ENCODE results near the gene TBCD. TPM values are rescaled to one million over a fixed set of nuclear protein-coding genes. Genes with fewer than 3 reads are reported as not detected.

The TBCD gene
- total RNA-seq, 2 donors from 2014 or later, result 38.9 to 74.8 TPM

DNA sequence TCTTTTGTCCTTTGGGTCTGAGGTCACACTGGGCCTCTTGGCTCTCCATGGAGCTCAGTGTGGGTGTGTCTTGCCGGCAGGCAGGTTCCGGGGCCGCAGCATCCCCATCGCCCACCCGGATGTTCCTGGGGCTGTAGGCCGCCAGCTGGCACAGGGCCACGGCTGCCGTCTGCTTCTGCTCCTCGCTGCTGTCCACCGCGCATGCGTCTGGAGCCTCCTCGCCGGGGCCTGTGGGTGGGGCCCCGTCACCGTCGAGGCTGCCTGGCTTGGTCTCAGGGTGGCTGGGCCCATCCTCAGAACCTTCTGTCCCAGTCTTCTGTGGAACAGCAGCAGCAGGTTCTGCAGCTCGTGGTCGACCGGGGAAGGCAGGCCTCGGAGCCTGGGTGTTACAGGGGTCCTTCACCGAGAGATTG lies 78.4 kb downstream of the TBCD start:
- DNase-seq (peak; percentile 24 to 34 (median 27)), ATAC-seq (peak; percentile 24)
- Histone ChIP-seq H3K36me3 (replicated peaks in 1 of 2; ENCODE audit: insufficient read depth in 1 of 2, low read depth in 2 of 2) (peaks cover 0 to 2% of the 10 kb centered on the region in 2 donors), H3K9me3 (no peaks in the 10 kb centered on the region), H3K4me1 (no peaks in the 10 kb centered on the region), H3K4me3 (no peak overlapping the region), H3K27me3 (no peaks in the 10 kb centered on the region), H3K27ac (no peak overlapping the region)
- WGBS, 2 donors, result 91 to 93% methylated on average over 21 to 22 of the region's 22 CpGs
- intact Hi-C loops (cut with DNase I), result no loop called here
- no peak for TF ChIP-seq POLR2A (IDR thresholded peaks at IDR 0.05)
- TF ChIP-seq, protein P1, sequence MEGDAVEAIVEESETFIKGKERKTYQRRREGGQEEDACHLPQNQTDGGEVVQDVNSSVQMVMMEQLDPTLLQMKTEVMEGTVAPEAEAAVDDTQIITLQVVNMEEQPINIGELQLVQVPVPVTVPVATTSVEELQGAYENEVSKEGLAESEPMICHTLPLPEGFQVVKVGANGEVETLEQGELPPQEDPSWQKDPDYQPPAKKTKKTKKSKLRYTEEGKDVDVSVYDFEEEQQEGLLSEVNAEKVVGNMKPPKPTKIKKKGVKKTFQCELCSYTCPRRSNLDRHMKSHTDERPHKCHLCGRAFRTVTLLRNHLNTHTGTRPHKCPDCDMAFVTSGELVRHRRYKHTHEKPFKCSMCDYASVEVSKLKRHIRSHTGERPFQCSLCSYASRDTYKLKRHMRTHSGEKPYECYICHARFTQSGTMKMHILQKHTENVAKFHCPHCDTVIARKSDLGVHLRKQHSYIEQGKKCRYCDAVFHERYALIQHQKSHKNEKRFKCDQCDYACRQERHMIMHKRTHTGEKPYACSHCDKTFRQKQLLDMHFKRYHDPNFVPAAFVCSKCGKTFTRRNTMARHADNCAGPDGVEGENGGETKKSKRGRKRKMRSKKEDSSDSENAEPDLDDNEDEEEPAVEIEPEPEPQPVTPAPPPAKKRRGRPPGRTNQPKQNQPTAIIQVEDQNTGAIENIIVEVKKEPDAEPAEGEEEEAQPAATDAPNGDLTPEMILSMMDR (IDR thresholded peaks at IDR 0.05), result no peak

DNA sequence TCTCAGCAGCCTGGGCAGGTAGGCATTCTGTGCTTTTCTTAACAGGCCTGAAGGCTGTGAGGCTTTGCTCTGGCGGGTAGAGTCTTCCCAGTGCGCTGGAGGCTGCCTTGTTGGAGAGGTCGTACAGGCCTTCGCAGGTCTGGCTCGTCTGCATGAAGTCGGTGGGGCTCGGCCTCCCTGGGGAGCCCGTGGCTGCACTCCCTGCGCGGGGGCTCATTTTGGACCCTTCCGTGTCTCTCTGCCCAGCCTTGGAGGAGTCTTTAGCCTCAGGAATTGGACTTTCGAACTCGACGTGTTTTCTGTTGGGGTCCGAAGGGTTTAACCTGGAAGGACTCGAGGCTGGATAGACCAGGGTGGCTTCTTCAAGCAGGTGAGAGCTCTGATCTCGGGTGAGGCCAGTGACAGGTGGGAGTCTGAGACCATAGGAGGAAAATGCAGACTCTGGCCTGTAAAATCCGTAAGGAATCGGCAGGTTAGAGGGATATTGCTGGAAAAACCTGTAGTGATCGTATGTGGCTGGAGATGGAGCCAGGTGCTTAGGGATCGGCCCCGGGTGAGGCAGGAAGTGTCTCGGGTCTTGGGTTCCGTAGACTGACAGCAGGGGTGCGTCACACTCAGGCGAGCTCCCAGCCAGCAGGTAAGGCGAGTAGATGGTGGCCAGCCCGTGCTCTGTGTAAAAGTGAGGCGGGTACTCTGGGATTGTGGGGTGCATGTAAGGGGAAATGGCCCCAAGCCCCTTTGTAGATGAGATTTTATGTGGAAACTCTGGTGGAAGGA lies 79.4 kb downstream of the TBCD start:
- Histone ChIP-seq H3K9me3 (no peaks in the 10 kb centered on the region), H3K27me3 (no peaks in the 10 kb centered on the region), H3K4me1 (no peaks in the 10 kb centered on the region), H3K4me3 (no peak overlapping the region), H3K27ac (no peak overlapping the region), H3K36me3 (replicated peaks in 1 of 2; ENCODE audit: insufficient read depth in 1 of 2, low read depth in 2 of 2) (peaks cover 0 to 2% of the 10 kb centered on the region in 2 donors)
- no peak for ATAC-seq
- TF ChIP-seq, protein P1 (IDR thresholded peaks at IDR 0.05), result no peak
- no peak for TF ChIP-seq POLR2A (IDR thresholded peaks at IDR 0.05)
- 94% methylated on average over 25 to 29 of the region's 29 CpGs for WGBS, 2 donors
- intact Hi-C loops (cut with DNase I), result no loop called here
- no peak for DNase-seq

DNA sequence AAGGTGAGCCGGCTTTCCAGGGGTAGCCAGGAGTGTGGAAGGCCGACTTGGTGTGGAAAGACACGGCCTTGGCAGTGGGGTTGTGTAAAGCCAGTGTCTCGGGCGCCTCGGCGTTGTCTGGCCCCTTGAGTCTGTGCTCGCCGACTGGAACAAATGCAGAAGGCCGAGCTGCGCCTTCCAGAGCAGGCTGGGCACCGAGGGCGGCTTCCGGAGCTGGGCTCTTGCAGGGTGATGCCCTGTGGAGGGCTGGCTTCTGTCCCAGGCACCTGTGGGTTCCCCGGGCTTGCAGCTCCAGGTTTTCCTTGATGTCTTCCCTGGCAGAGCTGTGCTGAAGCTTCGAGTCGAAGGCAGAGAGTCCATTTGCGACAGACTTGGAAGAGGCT lies 79.9 kb downstream of the TBCD start:
- intact Hi-C loops (cut with DNase I), result no loop called here
- no peak for DNase-seq
- no peaks in the 10 kb centered on the region for H3K4me1 ChIP-seq
- no peaks in the 10 kb centered on the region for H3K27me3 ChIP-seq
- WGBS, 2 donors, result 90 to 93% methylated on average over 16 to 18 of the region's 18 CpGs
- H3K27ac ChIP-seq, result no peak overlapping the region
- peaks cover 0 to 2% of the 10 kb centered on the region in 2 donors for H3K36me3 ChIP-seq (replicated peaks in 1 of 2; ENCODE audit: insufficient read depth in 1 of 2, low read depth in 2 of 2)
- no peak overlapping the region for H3K4me3 ChIP-seq
- ATAC-seq, result no peak
- TF ChIP-seq POLR2A (IDR thresholded peaks at IDR 0.05), result no peak
- TF ChIP-seq, protein P1 (IDR thresholded peaks at IDR 0.05), result no peak
- no peaks in the 10 kb centered on the region for H3K9me3 ChIP-seq

DNA sequence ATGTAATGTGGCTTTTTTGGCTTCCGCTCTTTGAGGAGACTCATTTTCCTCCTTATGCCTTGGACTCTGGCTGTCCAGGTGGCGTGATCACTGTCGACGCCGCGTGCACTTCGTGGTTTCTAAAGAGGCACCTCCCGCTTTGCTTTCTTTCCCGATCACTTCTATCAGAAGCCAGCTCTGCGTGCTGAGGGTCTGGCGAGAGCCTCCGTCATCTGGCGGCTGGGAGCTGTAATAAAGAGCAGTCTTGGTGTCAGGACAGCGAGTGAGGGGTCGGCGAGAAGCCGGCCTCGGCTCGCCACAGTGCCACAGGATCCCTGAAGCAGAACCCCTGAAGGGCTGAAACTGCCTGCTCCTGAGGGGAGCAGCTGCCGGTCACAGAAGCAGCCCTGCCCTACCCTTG lies 80.5 kb downstream of the TBCD start:
- peaks cover 2% of the 10 kb centered on the region for H3K4me1 ChIP-seq
- TF ChIP-seq, protein P1 (IDR thresholded peaks at IDR 0.05), result no peak
- no peak for TF ChIP-seq POLR2A (IDR thresholded peaks at IDR 0.05)
- no peaks in the 10 kb centered on the region for H3K27me3 ChIP-seq
- WGBS, 2 donors, result 84 to 88% methylated on average over 13 to 20 of the region's 20 CpGs
- DNase-seq (no peak), ATAC-seq (no peak)
- intact Hi-C loops (cut with DNase I), result no loop called here
- H3K9me3 ChIP-seq, result no peaks in the 10 kb centered on the region
- H3K36me3 ChIP-seq (replicated peaks in 1 of 2; ENCODE audit: insufficient read depth in 1 of 2, low read depth in 2 of 2), result peaks cover 0 to 2% of the 10 kb centered on the region in 2 donors
- no peak overlapping the region for H3K27ac ChIP-seq
- no peak overlapping the region for H3K4me3 ChIP-seq
